Erythroblast (primary cell): Measurements from ENCODE around the gene TMEM151A.
A peak's percentile ranks its signal among the peaks of the same experiment; 100 is the strongest.

ENCODE experiments used
- DNase-seq, 2 experiments: peaks; one replicate each; lab custom pipeline; 2025; lab: John Stamatoyannopoulos, UW
- GATA1 ChIP-seq: IDR thresholded peaks from 2 replicates; pipeline ENCODE4 v1.6.1; 2011; ENCODE audit warnings: low read depth, mild to moderate bottlenecking, control low read depth, low read length, moderate library complexity
- POLR2A ChIP-seq: IDR thresholded peaks from 2 replicates; pipeline ENCODE4 v1.6.1; 2011; ENCODE audit warnings: mild to moderate bottlenecking, low read length

Gene TMEM151A

GRCh38 chr11:66333896-66334604 lies 42.4 kb downstream of the TMEM151A start:
- DNase-seq: no peak
- no peak for TF ChIP-seq GATA1
- TF ChIP-seq POLR2A: no peak

GRCh38 chr11:66334605-66335442 lies 43.1 kb downstream of the TMEM151A start:
- TF ChIP-seq GATA1 (no peak), POLR2A (no peak)
- DNase-seq: no peak

GRCh38 chr11:66335531-66336233 lies 44.0 kb downstream of the TMEM151A start:
- no peak for DNase-seq
- no peak for TF ChIP-seq POLR2A
- TF ChIP-seq GATA1: no peak

- DNase-seq: peak; percentile 39 to 45
- no peak for TF ChIP-seq GATA1
- TF ChIP-seq POLR2A: no peak
These were observed 44.8 kb downstream of the TMEM151A start, which contains the start of gene RIN1 for GRCh38 chr11:66336234-66337102. Gene RIN1, minus strand, starts transcription at chr11:66336434. Its CDS starts 32 bp downstream, at chr11:66336402.

- no peak for DNase-seq
- TF ChIP-seq GATA1: no peak
- TF ChIP-seq POLR2A: no peak
These were observed 45.6 kb downstream of the TMEM151A start for GRCh38 chr11:66337103-66337899.

- no peak for DNase-seq
These were observed 46.8 kb downstream of the TMEM151A start for GRCh38 chr11:66338276-66339161.

GRCh38 chr11:66339162-66339675 lies 47.5 kb downstream of the TMEM151A start:
- TF ChIP-seq POLR2A (no peak), GATA1 (no peak)
- DNase-seq: no peak

More at GRCh38 chr11:66338276-66339161, 46.8 kb downstream of the TMEM151A start:
- TF ChIP-seq GATA1 (no peak), POLR2A (no peak)

GRCh38 chr11:66339686-66340483 lies 48.2 kb downstream of the TMEM151A start:
- TF ChIP-seq POLR2A (no peak), GATA1 (no peak)
- no peak for DNase-seq

GRCh38 chr11:66340596-66341501 lies 49.2 kb downstream of the TMEM151A start:
- TF ChIP-seq GATA1 (no peak), POLR2A (no peak)
- DNase-seq: no peak
